ENCODE data around the gene RXRA. TPM values are rescaled to one million over a fixed set of nuclear protein-coding genes. Genes with fewer than 3 reads are reported as not detected.
A peak's percentile ranks its signal among the peaks of the same experiment; 100 is the strongest.

The RXRA gene
- total and polyA plus RNA-seq, 2 of the 13 experiments (the other 11 are each of a cell fraction or from before 2014, with no cell fraction given), result 18.9 to 29.2 TPM

DNA sequence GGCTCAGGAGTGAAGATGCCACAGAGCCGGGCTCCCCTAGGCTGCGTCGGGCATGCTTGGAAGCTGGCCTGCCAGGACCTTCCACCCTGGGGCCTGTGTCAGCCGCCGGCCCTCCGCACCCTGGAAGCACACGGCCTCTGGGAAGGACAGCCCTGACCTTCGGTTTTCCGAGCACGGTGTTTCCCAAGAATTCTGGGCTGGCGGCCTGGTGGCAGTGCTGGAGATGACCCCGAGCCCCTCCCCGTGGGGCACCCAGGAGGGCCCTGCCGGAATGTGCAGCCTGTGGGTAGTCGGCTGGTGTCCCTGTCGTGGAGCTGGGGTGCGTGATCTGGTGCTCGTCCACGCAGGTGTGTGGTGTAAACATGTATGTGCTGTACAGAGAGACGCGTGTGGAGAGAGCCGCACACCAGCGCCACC lies 113.1 kb downstream of the RXRA start (continued):
- 0 out of 2 replicates have a peak, but pooled peaks have one; percentile 34 for TF ChIP-seq HNF4A (CRISPR knock-in tag; IDR thresholded peaks at IDR 0.05)
- no peak; the same call in 1 of the 2 replicates for TF ChIP-seq FOXO1 (CRISPR knock-in tag; IDR thresholded peaks at IDR 0.05)
- TF ChIP-seq CSRNP1 (CRISPR knock-in tag; IDR thresholded peaks at IDR 0.05), result no peak
- TF ChIP-seq AGO2 (optimal IDR thresholded peaks at IDR 0.05; ENCODE audit: low read depth, low read length), result peak; percentile 95
- TF ChIP-seq ZSCAN20 (CRISPR knock-in tag; IDR thresholded peaks at IDR 0.05; ENCODE audit: borderline replicate concordance), result no peak
- no peak for TF ChIP-seq ZNF776 (CRISPR knock-in tag; IDR thresholded peaks at IDR 0.05)
- no peak for TF ChIP-seq CC2D1A (CRISPR knock-in tag; IDR thresholded peaks at IDR 0.05)
- no peak for TF ChIP-seq ZFP82 (CRISPR knock-in tag; IDR thresholded peaks at IDR 0.05; ENCODE audit: borderline replicate concordance)
- no peak for TF ChIP-seq NPAS2 (CRISPR knock-in tag; IDR thresholded peaks at IDR 0.05; ENCODE audit: borderline replicate concordance)
- TF ChIP-seq NFKB2 (CRISPR knock-in tag; IDR thresholded peaks at IDR 0.05; ENCODE audit: borderline replicate concordance), result no peak
- TF ChIP-seq, protein P1, sequence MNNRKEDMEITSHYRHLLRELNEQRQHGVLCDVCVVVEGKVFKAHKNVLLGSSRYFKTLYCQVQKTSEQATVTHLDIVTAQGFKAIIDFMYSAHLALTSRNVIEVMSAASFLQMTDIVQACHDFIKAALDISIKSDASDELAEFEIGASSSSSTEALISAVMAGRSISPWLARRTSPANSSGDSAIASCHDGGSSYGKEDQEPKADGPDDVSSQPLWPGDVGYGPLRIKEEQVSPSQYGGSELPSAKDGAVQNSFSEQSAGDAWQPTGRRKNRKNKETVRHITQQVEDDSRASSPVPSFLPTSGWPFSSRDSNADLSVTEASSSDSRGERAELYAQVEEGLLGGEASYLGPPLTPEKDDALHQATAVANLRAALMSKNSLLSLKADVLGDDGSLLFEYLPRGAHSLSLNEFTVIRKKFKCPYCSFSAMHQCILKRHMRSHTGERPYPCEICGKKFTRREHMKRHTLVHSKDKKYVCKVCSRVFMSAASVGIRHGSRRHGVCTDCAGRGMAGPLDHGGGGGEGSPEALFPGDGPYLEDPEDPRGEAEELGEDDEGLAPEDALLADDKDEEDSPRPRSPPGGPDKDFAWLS (CRISPR knock-in tag; IDR thresholded peaks at IDR 0.05; ENCODE audit: borderline replicate concordance), result no peak
- TF ChIP-seq, protein P2, sequence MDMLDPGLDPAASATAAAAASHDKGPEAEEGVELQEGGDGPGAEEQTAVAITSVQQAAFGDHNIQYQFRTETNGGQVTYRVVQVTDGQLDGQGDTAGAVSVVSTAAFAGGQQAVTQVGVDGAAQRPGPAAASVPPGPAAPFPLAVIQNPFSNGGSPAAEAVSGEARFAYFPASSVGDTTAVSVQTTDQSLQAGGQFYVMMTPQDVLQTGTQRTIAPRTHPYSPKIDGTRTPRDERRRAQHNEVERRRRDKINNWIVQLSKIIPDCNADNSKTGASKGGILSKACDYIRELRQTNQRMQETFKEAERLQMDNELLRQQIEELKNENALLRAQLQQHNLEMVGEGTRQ (IDR thresholded peaks at IDR 0.05; ENCODE audit: low read depth, low read length), result no peak
- TF ChIP-seq, protein P2 (CRISPR knock-in tag; IDR thresholded peaks at IDR 0.05; ENCODE audit: borderline replicate concordance), result no peak
- no peak for TF ChIP-seq MNT (IDR thresholded peaks at IDR 0.05)
- TF ChIP-seq SRSF9 (IDR thresholded peaks at IDR 0.05; ENCODE audit: borderline replicate concordance, insufficient read depth, low read depth, low read length, poor library complexity, severe bottlenecking), result no peak
- no peak for TF ChIP-seq SMARCE1 (IDR thresholded peaks at IDR 0.05; ENCODE audit: borderline replicate concordance)
- TF ChIP-seq NFIB (CRISPR knock-in tag; IDR thresholded peaks at IDR 0.05; ENCODE audit: borderline replicate concordance), result no peak
- peak; percentile 28 for TF ChIP-seq TEAD3 (CRISPR knock-in tag; optimal IDR thresholded peaks at IDR 0.05; ENCODE audit: borderline replicate concordance)
- no peak for TF ChIP-seq JDP2 (CRISPR knock-in tag; IDR thresholded peaks at IDR 0.05; ENCODE audit: borderline replicate concordance)
- no peak for TF ChIP-seq ZNF10 (CRISPR knock-in tag; IDR thresholded peaks at IDR 0.05; ENCODE audit: borderline replicate concordance, low read depth)
- no peak for TF ChIP-seq IRX3 (CRISPR knock-in tag; IDR thresholded peaks at IDR 0.05; ENCODE audit: borderline replicate concordance, low read depth)
- no peak for TF ChIP-seq RBAK (CRISPR knock-in tag; IDR thresholded peaks at IDR 0.05)
- TF ChIP-seq RORA (CRISPR knock-in tag; IDR thresholded peaks at IDR 0.05), result no peak
- no peak for TF ChIP-seq ATRX (CRISPR knock-in tag; IDR thresholded peaks at IDR 0.05; ENCODE audit: borderline replicate concordance)
- TF ChIP-seq NFE2L2 (IDR thresholded peaks at IDR 0.05; ENCODE audit: low read length), result no peak
